Activated naive CD8-positive, alpha-beta T cell (primary cell): ENCODE measurements around the gene NBEAL2.

Experiments
- H3K27ac Mint-ChIP-seq: one replicate; pipeline ENCODE4 v1.8.0; 2021; ENCODE audit warnings: mixed read lengths
- H3K27me3 Mint-ChIP-seq: one replicate; pipeline ENCODE4 v1.8.0; 2021; ENCODE audit warnings: mixed read lengths
- H3K36me3 Mint-ChIP-seq: one replicate; pipeline ENCODE4 v1.8.0; 2021; ENCODE audit warnings: mixed read lengths
- H3K4me1 Mint-ChIP-seq: one replicate; pipeline ENCODE4 v1.8.0; 2021; ENCODE audit warnings: low read depth, mixed read lengths
- H3K4me3 Mint-ChIP-seq: one replicate; pipeline ENCODE4 v1.8.0; 2021; ENCODE audit warnings: mild to moderate bottlenecking, mixed read lengths
- H3K9me3 Mint-ChIP-seq: one replicate; pipeline ENCODE4 v1.8.0; 2021; ENCODE audit warnings: low read depth, mixed read lengths

Gene NBEAL2

GRCh38 chr3:46994801-46995731 lies 15.6 kb downstream of the NBEAL2 start:
- H3K36me3 Mint-ChIP-seq: peaks cover 2% of the 10 kb centered on the region
- H3K27me3 Mint-ChIP-seq: no peaks in the 10 kb centered on the region
- H3K4me1 Mint-ChIP-seq: peaks cover 19% of the 10 kb centered on the region
- no peak overlapping the region for H3K4me3 Mint-ChIP-seq
- H3K9me3 Mint-ChIP-seq: no peaks in the 10 kb centered on the region
- H3K27ac Mint-ChIP-seq: no peak overlapping the region

GRCh38 chr3:46995901-46996562 lies 16.6 kb downstream of the NBEAL2 start:
- H3K4me3 Mint-ChIP-seq: no peak overlapping the region
- no peaks in the 10 kb centered on the region for H3K9me3 Mint-ChIP-seq
- peaks cover 16% of the 10 kb centered on the region for H3K4me1 Mint-ChIP-seq
- H3K27me3 Mint-ChIP-seq: no peaks in the 10 kb centered on the region
- H3K36me3 Mint-ChIP-seq: peaks cover 2% of the 10 kb centered on the region
- H3K27ac Mint-ChIP-seq: no peak overlapping the region

DNA sequence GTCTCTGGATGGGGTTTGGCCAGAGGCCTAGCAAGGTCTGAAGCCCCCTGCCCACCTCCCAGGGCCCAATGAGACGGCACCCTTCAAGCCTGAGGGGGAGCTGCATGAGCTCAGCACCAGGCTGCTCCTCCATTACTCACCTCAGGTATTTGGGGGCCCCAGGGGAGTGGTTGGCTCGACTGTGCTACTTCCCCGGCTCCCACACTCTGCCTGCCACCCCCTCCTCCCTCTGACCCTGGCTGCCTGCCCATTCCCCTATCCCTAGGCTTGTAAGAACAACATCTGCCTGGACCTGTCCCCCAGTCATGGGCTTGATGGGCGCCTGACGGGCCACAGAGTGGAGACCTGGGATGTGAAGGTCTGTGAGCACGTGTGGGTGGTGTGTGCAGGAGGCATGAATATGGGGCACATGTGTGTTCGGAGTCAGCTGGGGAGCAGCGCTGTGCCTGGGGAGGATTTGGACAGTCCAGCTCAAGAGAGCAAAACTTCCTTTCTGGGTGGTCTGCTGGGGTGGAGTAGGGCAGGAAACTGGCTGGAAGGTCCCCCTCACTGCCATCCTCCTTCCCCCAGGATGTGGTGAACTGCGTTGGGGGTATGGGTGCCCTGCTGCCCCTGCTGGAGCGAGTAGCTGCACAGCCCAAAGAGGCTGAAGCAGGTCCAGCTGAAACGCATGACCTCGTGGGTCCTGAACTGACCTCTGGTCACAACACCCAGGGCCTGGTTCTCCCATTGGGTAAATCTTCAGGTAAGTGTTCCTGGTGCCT lies 17.4 kb downstream of the NBEAL2 start:
- Mint-ChIP-seq H3K27me3 (no peaks in the 10 kb centered on the region), H3K4me1 (peaks cover 16% of the 10 kb centered on the region), H3K4me3 (no peak overlapping the region), H3K9me3 (no peaks in the 10 kb centered on the region), H3K27ac (no peak overlapping the region), H3K36me3 (peaks cover 2% of the 10 kb centered on the region)

DNA sequence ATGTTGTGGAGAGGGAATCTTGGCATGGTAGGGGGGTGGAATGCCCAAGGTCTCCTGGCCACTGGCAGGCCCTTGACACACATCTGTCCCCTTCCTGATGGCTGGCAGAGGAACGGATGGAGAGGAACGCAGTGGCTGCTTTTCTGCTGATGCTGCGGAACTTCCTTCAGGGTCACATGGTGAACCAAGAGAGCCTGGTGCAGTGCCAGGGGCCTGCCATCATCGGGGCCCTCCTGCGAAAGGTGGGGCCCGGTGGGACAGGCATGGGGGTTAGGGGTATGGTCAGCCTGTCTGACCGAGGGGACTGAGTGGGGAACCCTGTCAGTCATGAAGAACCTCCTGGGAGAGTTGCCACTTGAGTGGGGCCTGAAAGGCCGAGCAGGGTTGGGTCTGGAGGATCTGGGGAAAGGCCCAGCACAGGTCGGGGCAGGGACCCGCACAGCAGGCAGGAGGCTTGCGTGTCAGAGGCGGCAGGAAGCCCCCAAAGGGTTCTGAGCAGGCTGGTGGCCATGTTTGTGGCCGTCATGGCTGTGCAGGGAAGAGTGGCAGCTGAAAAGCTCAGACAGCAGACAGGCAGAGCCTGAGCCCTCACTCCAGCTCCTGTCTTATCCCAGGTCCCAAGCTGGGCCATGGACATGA lies 18.1 kb downstream of the NBEAL2 start:
- Mint-ChIP-seq H3K36me3 (peaks cover 2% of the 10 kb centered on the region), H3K27me3 (no peaks in the 10 kb centered on the region), H3K9me3 (no peaks in the 10 kb centered on the region), H3K4me1 (peaks cover 16% of the 10 kb centered on the region), H3K27ac (no peak overlapping the region), H3K4me3 (no peak overlapping the region)

- Mint-ChIP-seq H3K9me3 (no peaks in the 10 kb centered on the region), H3K27ac (peak overlapping the region; percentile 29), H3K4me3 (no peak overlapping the region), H3K4me1 (peaks cover 16% of the 10 kb centered on the region), H3K27me3 (no peaks in the 10 kb centered on the region), H3K36me3 (peaks cover 2% of the 10 kb centered on the region)
Observed at GRCh38 chr3:46998121-46998851, 18.8 kb downstream of the NBEAL2 start.

- Mint-ChIP-seq H3K27me3 (no peaks in the 10 kb centered on the region), H3K4me1 (peaks cover 16% of the 10 kb centered on the region), H3K27ac (no peak overlapping the region), H3K9me3 (no peaks in the 10 kb centered on the region), H3K36me3 (peaks cover 2% of the 10 kb centered on the region), H3K4me3 (no peak overlapping the region)
Observed at GRCh38 chr3:46998852-46999515, 19.5 kb downstream of the NBEAL2 start.

DNA sequence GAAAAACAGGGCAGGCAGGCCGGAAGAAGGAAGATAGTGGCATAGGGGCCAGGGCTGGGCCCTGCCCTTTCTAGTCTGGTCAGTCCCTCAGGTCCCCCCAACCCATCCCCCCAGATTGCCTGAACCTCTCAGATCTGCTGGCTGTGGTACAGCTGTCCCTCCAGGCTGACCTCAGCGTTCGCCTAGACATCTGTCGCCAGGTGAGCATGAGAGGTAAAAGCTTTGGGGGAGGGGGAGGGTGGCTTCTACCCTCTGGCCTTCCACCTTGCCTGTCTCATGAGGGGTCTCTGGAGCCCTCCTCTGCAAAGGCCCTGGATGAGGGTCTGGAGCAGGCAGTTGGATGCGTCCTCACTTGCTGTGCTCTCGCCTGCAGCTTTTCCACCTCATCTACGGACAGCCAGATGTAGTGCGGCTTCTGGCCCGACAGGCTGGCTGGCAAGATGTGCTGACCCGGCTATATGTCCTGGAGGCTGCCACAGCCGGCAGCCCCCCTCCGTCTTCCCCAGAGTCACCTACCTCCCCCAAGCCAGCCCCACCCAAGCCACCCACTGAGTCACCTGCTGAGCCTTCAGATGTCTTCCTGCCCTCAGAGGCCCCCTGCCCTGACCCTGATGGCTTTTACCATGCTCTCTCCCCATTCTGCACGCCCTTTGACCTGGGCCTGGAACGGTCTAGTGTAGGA lies 20.2 kb downstream of the NBEAL2 start:
- no peak overlapping the region for H3K27ac Mint-ChIP-seq
- peaks cover 16% of the 10 kb centered on the region for H3K4me1 Mint-ChIP-seq
- H3K9me3 Mint-ChIP-seq: no peaks in the 10 kb centered on the region

DNA sequence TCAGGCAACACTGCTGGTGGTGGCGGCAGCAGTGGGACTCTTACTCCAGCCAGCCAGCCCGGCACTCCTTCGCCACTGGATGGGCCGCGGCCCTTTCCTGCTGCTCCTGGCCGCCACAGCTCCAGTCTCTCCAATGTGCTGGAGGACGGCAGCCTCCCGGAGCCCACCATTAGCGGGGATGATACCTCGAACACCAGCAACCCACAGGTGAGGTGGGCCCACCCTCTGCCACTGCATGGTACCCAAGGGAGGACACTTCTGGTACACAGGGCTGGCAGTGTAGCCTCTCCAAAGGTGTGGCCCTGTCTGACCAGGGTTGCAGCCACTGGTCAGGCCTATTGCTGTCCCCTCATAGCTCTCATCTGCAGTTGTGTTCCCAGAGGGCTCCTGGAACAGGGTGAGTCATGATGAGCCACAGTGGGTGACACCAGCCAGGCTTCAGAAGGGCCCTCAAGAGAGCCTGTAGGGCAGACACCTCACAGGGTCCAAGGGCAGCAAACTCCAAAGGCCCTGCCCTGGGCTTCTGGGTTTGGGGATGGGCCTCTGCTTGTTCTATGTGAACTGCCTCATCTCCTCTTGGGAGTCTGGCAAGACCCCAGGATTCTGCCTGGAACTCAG lies 20.8 kb downstream of the NBEAL2 start:
- peaks cover 16% of the 10 kb centered on the region for H3K4me1 Mint-ChIP-seq
- peaks cover 2% of the 10 kb centered on the region for H3K36me3 Mint-ChIP-seq
- no peaks in the 10 kb centered on the region for H3K27me3 Mint-ChIP-seq
- no peak overlapping the region for H3K4me3 Mint-ChIP-seq
- H3K9me3 Mint-ChIP-seq: no peaks in the 10 kb centered on the region
- no peak overlapping the region for H3K27ac Mint-ChIP-seq

More for the DNA sequence above, 20.2 kb downstream of the NBEAL2 start:
- Mint-ChIP-seq H3K36me3 (peaks cover 2% of the 10 kb centered on the region), H3K4me3 (no peak overlapping the region), H3K27me3 (no peaks in the 10 kb centered on the region)

GRCh38 chr3:47000922-47001730 lies 21.7 kb downstream of the NBEAL2 start:
- H3K27me3 Mint-ChIP-seq: no peaks in the 10 kb centered on the region

DNA sequence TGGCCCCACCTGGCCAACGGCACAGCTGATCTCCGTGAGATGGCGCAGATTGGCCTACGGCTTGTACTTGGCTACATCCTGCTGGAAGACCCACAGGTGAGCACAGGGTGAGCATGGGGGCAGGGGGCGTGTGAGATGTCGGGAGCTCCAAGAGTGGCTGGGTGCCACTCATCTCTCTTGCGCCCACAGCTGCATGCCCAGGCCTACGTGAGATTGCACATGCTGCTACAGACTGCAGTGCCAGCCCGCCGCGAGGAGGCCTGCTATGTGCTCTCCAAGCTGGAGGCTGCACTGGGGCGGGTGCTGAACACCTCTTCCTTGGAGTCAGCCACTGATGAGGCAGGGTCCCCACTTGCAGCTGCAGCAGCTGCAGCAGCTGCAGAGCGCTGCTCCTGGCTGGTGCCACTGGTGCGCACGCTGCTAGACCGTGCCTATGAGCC lies 22.3 kb downstream of the NBEAL2 start:
- Mint-ChIP-seq H3K36me3 (peaks cover 4% of the 10 kb centered on the region), H3K9me3 (no peaks in the 10 kb centered on the region), H3K4me3 (no peak overlapping the region), H3K27ac (no peak overlapping the region), H3K27me3 (no peaks in the 10 kb centered on the region), H3K4me1 (peaks cover 15% of the 10 kb centered on the region)

More at GRCh38 chr3:47000922-47001730, 21.7 kb downstream of the NBEAL2 start:
- Mint-ChIP-seq H3K4me1 (peaks cover 16% of the 10 kb centered on the region), H3K4me3 (no peak overlapping the region), H3K9me3 (no peaks in the 10 kb centered on the region), H3K27ac (no peak overlapping the region), H3K36me3 (peaks cover 4% of the 10 kb centered on the region)

DNA sequence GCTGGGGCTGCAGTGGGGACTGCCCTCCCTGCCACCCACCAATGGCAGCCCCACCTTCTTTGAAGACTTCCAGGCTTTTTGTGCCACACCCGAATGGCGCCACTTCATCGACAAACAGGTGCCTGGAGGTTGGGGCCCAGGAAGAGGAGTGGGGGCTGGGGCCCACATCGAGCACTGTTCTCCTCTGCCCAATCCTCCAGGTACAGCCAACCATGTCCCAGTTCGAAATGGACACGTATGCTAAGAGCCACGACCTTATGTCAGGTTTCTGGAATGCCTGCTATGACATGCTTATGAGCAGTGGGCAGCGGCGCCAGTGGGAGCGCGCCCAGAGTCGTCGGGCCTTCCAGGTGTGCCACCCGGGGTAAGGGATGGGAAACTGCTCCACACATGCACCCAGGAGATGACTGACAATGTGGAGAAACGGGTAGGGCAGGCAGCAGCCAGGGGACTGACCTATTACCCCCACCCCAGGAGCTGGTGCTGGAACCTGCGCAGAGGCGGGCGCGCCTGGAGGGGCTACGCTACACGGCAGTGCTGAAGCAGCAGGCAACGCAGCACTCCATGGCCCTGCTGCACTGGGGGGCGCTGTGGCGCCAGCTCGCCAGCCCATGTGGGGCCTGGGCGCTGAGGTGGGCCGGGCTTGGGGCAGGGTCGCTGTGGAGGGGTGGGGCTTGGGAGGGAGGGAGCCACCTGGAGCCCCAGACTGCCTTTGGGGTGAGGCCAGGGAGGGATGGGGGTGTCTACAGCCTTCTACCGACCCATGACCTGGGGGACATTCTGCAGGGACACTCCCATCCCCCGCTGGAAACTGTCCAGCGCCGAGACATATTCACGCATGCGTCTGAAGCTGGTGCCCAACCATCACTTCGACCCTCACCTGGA lies 22.9 kb downstream of the NBEAL2 start:
- H3K9me3 Mint-ChIP-seq: no peaks in the 10 kb centered on the region
- H3K27ac Mint-ChIP-seq: no peak overlapping the region
- no peak overlapping the region for H3K4me3 Mint-ChIP-seq
- peaks cover 8% of the 10 kb centered on the region for H3K4me1 Mint-ChIP-seq
- peaks cover 4% of the 10 kb centered on the region for H3K36me3 Mint-ChIP-seq
- no peaks in the 10 kb centered on the region for H3K27me3 Mint-ChIP-seq
